GM19455 (cell line): ENCODE measurements around the gene AFF2.
A peak's percentile ranks its signal among the peaks of the same experiment; 100 is the strongest.

Experiments used
- ATAC-seq: cut with Tn5 transposase; IDR thresholded peaks from one replicate; pipeline ENCODE4 v1.9.1; 2021; ENCODE audit not compliant: unreplicated experiment

Gene AFF2

GRCh38 chrX:148913971-148914370 is 413.6 kb downstream of the AFF2 start:
- ATAC-seq: no peak

- peak; percentile 86 for ATAC-seq
Observed at GRCh38 chrX:148914783-148915182, 414.4 kb downstream of the AFF2 start.

GRCh38 chrX:148915474-148915873 is 415.1 kb downstream of the AFF2 start:
- ATAC-seq: peak; percentile 24

- ATAC-seq: no peak
Observed at GRCh38 chrX:148917441-148917840, 417.0 kb downstream of the AFF2 start.

GRCh38 chrX:148923631-148924030 is 423.2 kb downstream of the AFF2 start:
- no peak for ATAC-seq

GRCh38 chrX:148926371-148926770 is 426.0 kb downstream of the AFF2 start:
- ATAC-seq: no peak

- ATAC-seq: no peak
Observed at GRCh38 chrX:148928811-148929210, 428.4 kb downstream of the AFF2 start.

- no peak for ATAC-seq
Observed at GRCh38 chrX:148929686-148930085, 429.3 kb downstream of the AFF2 start.

- no peak for ATAC-seq
Observed at GRCh38 chrX:148930206-148930729, 429.9 kb downstream of the AFF2 start.

- no peak for ATAC-seq
Observed at GRCh38 chrX:148933881-148934280, 433.5 kb downstream of the AFF2 start.

GRCh38 chrX:148938348-148938747 is 437.9 kb downstream of the AFF2 start:
- ATAC-seq: no peak

GRCh38 chrX:148940411-148940996 is 440.1 kb downstream of the AFF2 start:
- ATAC-seq: no peak

- no peak for ATAC-seq
Observed at GRCh38 chrX:148942754-148943153, 442.3 kb downstream of the AFF2 start.

- no peak for ATAC-seq
Observed at GRCh38 chrX:148947399-148947975, 447.1 kb downstream of the AFF2 start.

- no peak for ATAC-seq
Observed at GRCh38 chrX:148956352-148956751, 455.9 kb downstream of the AFF2 start.

GRCh38 chrX:148958901-148959300 is 458.5 kb downstream of the AFF2 start:
- ATAC-seq: no peak

GRCh38 chrX:148960060-148960459 is 459.6 kb downstream of the AFF2 start:
- ATAC-seq: no peak

GRCh38 chrX:148961985-148962384 is 461.6 kb downstream of the AFF2 start:
- ATAC-seq: no peak

- no peak for ATAC-seq
Observed at GRCh38 chrX:148976571-148977400, 476.4 kb downstream of the AFF2 start.

- no peak for ATAC-seq
Observed at GRCh38 chrX:148979786-148980185, 479.4 kb downstream of the AFF2 start.

GRCh38 chrX:148984238-148984637 is 483.8 kb downstream of the AFF2 start:
- no peak for ATAC-seq

- no peak for ATAC-seq
Observed at GRCh38 chrX:148991502-148991901, 491.1 kb downstream of the AFF2 start.
